Measurements from ENCODE around the gene SV2B.

- TF ChIP-seq, protein P1, sequence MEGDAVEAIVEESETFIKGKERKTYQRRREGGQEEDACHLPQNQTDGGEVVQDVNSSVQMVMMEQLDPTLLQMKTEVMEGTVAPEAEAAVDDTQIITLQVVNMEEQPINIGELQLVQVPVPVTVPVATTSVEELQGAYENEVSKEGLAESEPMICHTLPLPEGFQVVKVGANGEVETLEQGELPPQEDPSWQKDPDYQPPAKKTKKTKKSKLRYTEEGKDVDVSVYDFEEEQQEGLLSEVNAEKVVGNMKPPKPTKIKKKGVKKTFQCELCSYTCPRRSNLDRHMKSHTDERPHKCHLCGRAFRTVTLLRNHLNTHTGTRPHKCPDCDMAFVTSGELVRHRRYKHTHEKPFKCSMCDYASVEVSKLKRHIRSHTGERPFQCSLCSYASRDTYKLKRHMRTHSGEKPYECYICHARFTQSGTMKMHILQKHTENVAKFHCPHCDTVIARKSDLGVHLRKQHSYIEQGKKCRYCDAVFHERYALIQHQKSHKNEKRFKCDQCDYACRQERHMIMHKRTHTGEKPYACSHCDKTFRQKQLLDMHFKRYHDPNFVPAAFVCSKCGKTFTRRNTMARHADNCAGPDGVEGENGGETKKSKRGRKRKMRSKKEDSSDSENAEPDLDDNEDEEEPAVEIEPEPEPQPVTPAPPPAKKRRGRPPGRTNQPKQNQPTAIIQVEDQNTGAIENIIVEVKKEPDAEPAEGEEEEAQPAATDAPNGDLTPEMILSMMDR (IDR thresholded peaks at IDR 0.05; ENCODE audit: insufficient read depth, low read length), result no peak
- no peak for TF ChIP-seq POLR2AphosphoS5 (IDR thresholded peaks at IDR 0.05; ENCODE audit: low read depth)
- no peak for TF ChIP-seq REST (IDR thresholded peaks at IDR 0.05; ENCODE audit: insufficient replicate concordance, low read depth)
- no peak for TF ChIP-seq GABPA (IDR thresholded peaks at IDR 0.05; ENCODE audit: low read depth)
Measured at GRCh38 chr15:91126080-91126479, 26.0 kb downstream of the SV2B start.

Data from HL-60 (cell line).